Keratinocyte (primary cell): Measurements from ENCODE around the gene NBPF6.

Experiments used
- CTCF ChIP-seq, 3 experiments: IDR thresholded peaks in 1 of 3; conservative IDR thresholded peaks in 1 of 3; optimal IDR thresholded peaks in 1 of 3; 2 replicates in 2 of 3; 3 replicates in 1 of 3; pipeline versions ENCODE3 to v1.5.1; 2011; ENCODE audit warnings: low read length in 3 of 3, mild to moderate bottlenecking in 3 of 3, moderate library complexity in 2 of 3, control low read depth in 1 of 3, inconsistent platforms in 1 of 3; ENCODE audit not compliant: insufficient read depth in 2 of 3; ENCODE audit errors: extremely low read depth in 1 of 3
- EZH2 ChIP-seq: IDR thresholded peaks from one replicate; pipeline ENCODE4 v1.6.1; 2012; ENCODE audit warnings: inconsistent platforms, mild to moderate bottlenecking, low read length, moderate library complexity

- TF ChIP-seq EZH2: no peak
- TF ChIP-seq CTCF (optimal IDR thresholded peaks at IDR 0.05 in 1 of 3, IDR thresholded peaks at IDR 0.05 in 1 of 3, conservative IDR thresholded peaks at IDR 0.05 in 1 of 3; ENCODE audit: extremely low read depth in 1 of 3, insufficient read depth in 2 of 3, low read length in 3 of 3): no peak
Measured at GRCh38 chr1:108482708-108483107, 32.6 kb downstream of the NBPF6 start.
